RPMI7951 (cell line): Measurements from ENCODE around the gene ENDOU. TPM values are rescaled to one million over a fixed set of nuclear protein-coding genes. Genes with fewer than 3 reads are reported as not detected.
A peak's percentile ranks its signal among the peaks of the same experiment; 100 is the strongest.

ENCODE experiments used
- DNase-seq: peaks from one replicate; pipeline ENCODE4 v3.0.0-alpha.2; 2012; ENCODE audit warnings: low read depth
- total RNA-seq: library from RNA; depleted of rRNA; stranded (reverse); fragments of >200 nt; shearing (Covaris generic); gene quantifications from 2 replicates; pipeline ENCODE4 v1.2.3, GENCODE V29; 2014

The ENDOU gene
- total RNA-seq, 1 experiment from 2014 or later, result 0.24 TPM

GRCh38 chr12:47721431-47721973 is 3.8 kb downstream of the ENDOU start:
- peak; percentile 43 for DNase-seq

GRCh38 chr12:47718531-47718930 is 6.8 kb downstream of the ENDOU start:
- DNase-seq, result no peak

- DNase-seq, result peak; percentile 71
Observed at GRCh38 chr12:47717443-47718193, 7.7 kb downstream of the ENDOU start.

- no peak for DNase-seq
Observed at GRCh38 chr12:47717046-47717442, 8.2 kb downstream of the ENDOU start.

GRCh38 chr12:47715877-47716548 is 9.3 kb downstream of the ENDOU start:
- DNase-seq, result no peak

GRCh38 chr12:47715393-47715876 is 9.9 kb downstream of the ENDOU start:
- peak; percentile 73 for DNase-seq

GRCh38 chr12:47714826-47715386 is 10.4 kb downstream of the ENDOU start:
- DNase-seq, result no peak

- no peak for DNase-seq
Observed at GRCh38 chr12:47712171-47712570, 13.1 kb downstream of the ENDOU start.

GRCh38 chr12:47711448-47711847 is 13.8 kb downstream of the ENDOU start:
- DNase-seq, result no peak

GRCh38 chr12:47710278-47710677 is 15.0 kb downstream of the ENDOU start:
- DNase-seq, result no peak

- DNase-seq, result no peak
Observed at GRCh38 chr12:47709671-47710070, 15.6 kb downstream of the ENDOU start.

- no peak for DNase-seq
Observed at GRCh38 chr12:47709237-47709636, 16.1 kb downstream of the ENDOU start.

GRCh38 chr12:47707905-47708543 is 17.3 kb downstream of the ENDOU start:
- no peak for DNase-seq

GRCh38 chr12:47707355-47707754 is 17.9 kb downstream of the ENDOU start:
- DNase-seq, result no peak

- peak; percentile 91 for DNase-seq
Observed at GRCh38 chr12:47705566-47706425, 19.5 kb downstream of the ENDOU start, which contains the start of gene RPAP3. TSS of gene RPAP3 (minus strand) at chr12:47706030. CDS start at chr12:47702840, 3,190 bp downstream.

- no peak for DNase-seq
Observed at GRCh38 chr12:47705229-47705565, 20.1 kb downstream of the ENDOU start.

- DNase-seq, result no peak
Observed at GRCh38 chr12:47704719-47705118, 20.6 kb downstream of the ENDOU start.

- no peak for DNase-seq
Observed at GRCh38 chr12:47700263-47700662, 25.0 kb downstream of the ENDOU start.

- no peak for DNase-seq
Observed at GRCh38 chr12:47698631-47699030, 26.7 kb downstream of the ENDOU start.

GRCh38 chr12:47698055-47698454 is 27.2 kb downstream of the ENDOU start:
- DNase-seq, result no peak

- DNase-seq, result no peak
Observed at GRCh38 chr12:47689215-47689614, 36.1 kb downstream of the ENDOU start.
